DND-41 (cell line): ENCODE results near the gene ERCC1.

ENCODE experiments used
- ATAC-seq: fragments of 200-7000 bp; cut with Tn5 transposase; 3 replicates; pipeline ENCODE4 v1.9.1; 2021; ENCODE audit warnings: low read depth; ENCODE audit not compliant: insufficient read depth
- DNase-seq: peaks from one replicate; pipeline ENCODE4 v3.0.0-alpha.2; 2020
- H2AFZ ChIP-seq: 2 replicates; pipeline ENCODE4 v1.6.0; 2012; ENCODE audit warnings: low read depth, low read length
- H3K27ac ChIP-seq: 2 replicates; pipeline ENCODE4 v1.5.1; 2012; ENCODE audit warnings: low read length, inconsistent platforms
- H3K27me3 ChIP-seq: fragments of 200-600 bp; sonication (generic); 2 replicates; pipeline ENCODE4 v1.6.0; 2012; ENCODE audit warnings: low read length, mild to moderate bottlenecking, inconsistent platforms; ENCODE audit not compliant: insufficient read depth, poor library complexity
- H3K36me3 ChIP-seq: 2 replicates; pipeline ENCODE4 v1.5.1; 2012; ENCODE audit warnings: low read length, inconsistent platforms; ENCODE audit not compliant: insufficient read depth
- H3K4me1 ChIP-seq: 2 replicates; pipeline ENCODE4 v1.5.1; 2012; ENCODE audit warnings: mild to moderate bottlenecking, low read length; ENCODE audit not compliant: insufficient read depth
- H3K4me2 ChIP-seq: 2 replicates; pipeline ENCODE4 v1.6.0; 2012; ENCODE audit warnings: mild to moderate bottlenecking, moderate library complexity, low read length, inconsistent platforms; ENCODE audit not compliant: insufficient read depth
- H3K4me3 ChIP-seq, 2 experiments: fragments of 200-600 bp in 1 of 2; shearing (Covaris generic) in 1 of 2; 2 replicates each; pipeline ENCODE4 v1.5.1; 2012 to 2016; ENCODE audit warnings: inconsistent platforms in 2 of 2, low read length in 2 of 2, mild to moderate bottlenecking in 2 of 2, low read depth in 1 of 2, moderate library complexity in 1 of 2
- H3K79me2 ChIP-seq: 2 replicates; pipeline ENCODE4 v1.6.0; 2012; ENCODE audit warnings: low read length, inconsistent platforms; ENCODE audit not compliant: insufficient read depth
- H3K9ac ChIP-seq: 2 replicates; pipeline ENCODE4 v1.6.0; 2012; ENCODE audit warnings: low read depth, mild to moderate bottlenecking, inconsistent platforms, low read length, moderate library complexity
- H3K9me3 ChIP-seq: 2 replicates; pipeline ENCODE4 v1.5.1; 2012; ENCODE audit warnings: low read length, moderate library complexity, mild to moderate bottlenecking, inconsistent platforms; ENCODE audit not compliant: insufficient read depth, severe bottlenecking
- H4K20me1 ChIP-seq: 2 replicates; pipeline ENCODE4 v1.6.0; 2012; ENCODE audit warnings: low read length; ENCODE audit not compliant: insufficient read depth
- EZH2 ChIP-seq: IDR thresholded peaks from 3 replicates; pipeline ENCODE4 v1.6.1; 2012; ENCODE audit warnings: borderline replicate concordance, low read depth, mild to moderate bottlenecking, moderate library complexity, low read length, inconsistent platforms; ENCODE audit not compliant: severe bottlenecking
- TF ChIP-seq, protein P1 (sequence below): IDR thresholded peaks from 2 replicates; pipeline ENCODE4 v1.5.1; 2012; ENCODE audit warnings: borderline replicate concordance, low read length, moderate library complexity, mild to moderate bottlenecking; ENCODE audit not compliant: poor library complexity, severe bottlenecking; ENCODE audit errors: extremely low read depth

ERCC1 gene

GRCh38 chr19:45418802-45419201 is 4.9 kb downstream of the ERCC1 start:
- peaks cover 3% of the 10 kb centered on the region; the same call in 1 of the 2 replicates for H4K20me1 ChIP-seq
- peaks cover 37% of the 10 kb centered on the region for H3K36me3 ChIP-seq
- DNase-seq (no peak), ATAC-seq (no peak)
- peaks cover 11% of the 10 kb centered on the region for H3K79me2 ChIP-seq
- H3K4me3 ChIP-seq, result no peak overlapping the region
- no peak overlapping the region for H3K4me2 ChIP-seq
- no peaks in the 10 kb centered on the region for H3K27me3 ChIP-seq
- no peaks in the 10 kb centered on the region for H3K9me3 ChIP-seq
- no peak overlapping the region for H3K9ac ChIP-seq
- no peak overlapping the region for H3K27ac ChIP-seq
- H2AFZ ChIP-seq, result no peak overlapping the region
- TF ChIP-seq, protein P1, sequence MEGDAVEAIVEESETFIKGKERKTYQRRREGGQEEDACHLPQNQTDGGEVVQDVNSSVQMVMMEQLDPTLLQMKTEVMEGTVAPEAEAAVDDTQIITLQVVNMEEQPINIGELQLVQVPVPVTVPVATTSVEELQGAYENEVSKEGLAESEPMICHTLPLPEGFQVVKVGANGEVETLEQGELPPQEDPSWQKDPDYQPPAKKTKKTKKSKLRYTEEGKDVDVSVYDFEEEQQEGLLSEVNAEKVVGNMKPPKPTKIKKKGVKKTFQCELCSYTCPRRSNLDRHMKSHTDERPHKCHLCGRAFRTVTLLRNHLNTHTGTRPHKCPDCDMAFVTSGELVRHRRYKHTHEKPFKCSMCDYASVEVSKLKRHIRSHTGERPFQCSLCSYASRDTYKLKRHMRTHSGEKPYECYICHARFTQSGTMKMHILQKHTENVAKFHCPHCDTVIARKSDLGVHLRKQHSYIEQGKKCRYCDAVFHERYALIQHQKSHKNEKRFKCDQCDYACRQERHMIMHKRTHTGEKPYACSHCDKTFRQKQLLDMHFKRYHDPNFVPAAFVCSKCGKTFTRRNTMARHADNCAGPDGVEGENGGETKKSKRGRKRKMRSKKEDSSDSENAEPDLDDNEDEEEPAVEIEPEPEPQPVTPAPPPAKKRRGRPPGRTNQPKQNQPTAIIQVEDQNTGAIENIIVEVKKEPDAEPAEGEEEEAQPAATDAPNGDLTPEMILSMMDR, result no peak
- no peak for TF ChIP-seq EZH2
- peaks cover 32% of the 10 kb centered on the region for H3K4me1 ChIP-seq

GRCh38 chr19:45417151-45417550 is 6.6 kb downstream of the ERCC1 start:
- Histone ChIP-seq H3K9ac (no peak overlapping the region), H3K36me3 (peaks cover 48% of the 10 kb centered on the region), H3K27ac (no peak overlapping the region)

DNA sequence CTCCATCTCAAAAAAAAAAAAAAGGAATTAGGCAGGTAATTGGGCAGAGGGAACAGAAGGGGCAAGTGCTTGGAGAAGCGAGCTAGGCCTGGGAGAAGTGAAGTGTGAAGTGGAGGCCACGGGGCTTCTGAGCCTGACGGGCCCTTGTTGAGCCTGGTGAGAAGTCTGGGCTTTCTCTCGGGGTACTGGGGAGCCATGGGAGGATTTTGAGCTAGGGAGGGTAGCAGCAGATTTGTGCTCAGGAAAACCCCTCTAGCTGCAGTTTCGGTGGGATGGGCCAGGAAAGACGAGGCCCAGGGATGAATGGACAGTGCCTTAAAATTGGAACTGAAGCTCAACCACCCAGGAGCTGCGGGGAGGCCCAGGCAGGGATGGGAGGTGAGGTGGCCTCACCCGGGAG is 9.2 kb downstream of the ERCC1 start:
- Histone ChIP-seq H3K9me3 (no peaks in the 10 kb centered on the region), H3K9ac (no peak overlapping the region), H3K27me3 (no peaks in the 10 kb centered on the region), H2AFZ (no peak overlapping the region), H3K4me3 (no peak overlapping the region), H4K20me1 (peaks cover 6% of the 10 kb centered on the region; the same call in 1 of the 2 replicates), H3K27ac (no peak overlapping the region), H3K4me2 (no peak overlapping the region), H3K4me1 (peaks cover 11% of the 10 kb centered on the region), H3K36me3 (peaks cover 39% of the 10 kb centered on the region), H3K79me2 (no peaks in the 10 kb centered on the region)
- no peak for ATAC-seq
- DNase-seq, result no peak
- no peak for TF ChIP-seq EZH2
- TF ChIP-seq, protein P1, result no peak

More at GRCh38 chr19:45417151-45417550, 6.6 kb downstream of the ERCC1 start:
- H3K79me2 ChIP-seq, result peaks cover 3% of the 10 kb centered on the region; the same call in 1 of the 2 replicates
- peaks cover 16% of the 10 kb centered on the region for H3K4me1 ChIP-seq
- H3K27me3 ChIP-seq, result no peaks in the 10 kb centered on the region
- ATAC-seq, result no peak
- H3K9me3 ChIP-seq, result no peaks in the 10 kb centered on the region
- no peak overlapping the region for H3K4me3 ChIP-seq
- TF ChIP-seq, protein P1, result no peak
- TF ChIP-seq EZH2, result no peak
- peaks cover 6% of the 10 kb centered on the region; the same call in 1 of the 2 replicates for H4K20me1 ChIP-seq
- DNase-seq, result no peak
- no peak overlapping the region for H2AFZ ChIP-seq
- no peak overlapping the region for H3K4me2 ChIP-seq
